HFFc6 (cell line): ENCODE measurements around the gene NCOA5. TPM values are rescaled to one million over a fixed set of nuclear protein-coding genes. Genes with fewer than 3 reads are reported as not detected.

Experiments used
- DNase-seq: peaks from one replicate; pipeline ENCODE4 v3.0.0-alpha.2; 2018
- H3K27ac Mint-ChIP-seq: 2 replicates; pipeline ENCODE4 v1.8.0; 2020; ENCODE audit warnings: mild to moderate bottlenecking, mixed read lengths
- H3K27me3 Mint-ChIP-seq: 2 replicates; pipeline ENCODE4 v1.8.0; 2021; ENCODE audit warnings: mild to moderate bottlenecking, moderate library complexity, mixed read lengths; ENCODE audit not compliant: insufficient read depth
- H3K36me3 Mint-ChIP-seq: 2 replicates; pipeline ENCODE4 v1.8.0; 2021; ENCODE audit warnings: low read depth, mixed read lengths
- H3K4me1 Mint-ChIP-seq: 2 replicates; pipeline ENCODE4 v1.8.0; 2020; ENCODE audit warnings: low read depth, mixed read lengths
- H3K4me3 Mint-ChIP-seq: 2 replicates; pipeline ENCODE4 v1.8.0; 2020; ENCODE audit warnings: mild to moderate bottlenecking, moderate library complexity, mixed read lengths
- H3K9me3 Mint-ChIP-seq: 2 replicates; pipeline ENCODE4 v1.8.0; 2020; ENCODE audit warnings: mild to moderate bottlenecking, mixed read lengths
- CTCF ChIP-seq: fragments of 200-600 bp; sonication (generic); IDR thresholded peaks from 2 replicates; pipeline ENCODE4 v1.5.0; 2021; ENCODE audit warnings: antibody characterized with exemption, mild to moderate bottlenecking
- total RNA-seq, 6 experiments: library from RNA; stranded (reverse); fragmentation: NEBNext Ultra II Directional; extraction: Animal tissue kit (Norgen Biotek cat#: 25700); gene quantifications; 2 replicates in 1 of 6; 3 replicates in 5 of 6; pipeline ENCODE4 v1.2.3, GENCODE V29; 2021

The NCOA5 gene
- total RNA-seq, 6 experiments from 2014 or later, result 15.3 to 25.1 (median 23.2) TPM

- H3K27ac Mint-ChIP-seq, result no peak overlapping the region
- TF ChIP-seq CTCF, result no peak
- no peak for DNase-seq
- H3K4me1 Mint-ChIP-seq, result peaks cover 6% of the 10 kb centered on the region; the same call in 1 of the 2 replicates
- peaks cover 3% of the 10 kb centered on the region; the same call in 1 of the 2 replicates for H3K36me3 Mint-ChIP-seq
- H3K4me3 Mint-ChIP-seq, result no peak overlapping the region
- no peaks in the 10 kb centered on the region for H3K9me3 Mint-ChIP-seq
- peaks cover 23% of the 10 kb centered on the region for H3K27me3 Mint-ChIP-seq
Observed at GRCh38 chr20:46056027-46056833, 33.5 kb downstream of the NCOA5 start.

GRCh38 chr20:46055269-46055668, 34.5 kb downstream of the NCOA5 start:
- peaks cover 28% of the 10 kb centered on the region for H3K27me3 Mint-ChIP-seq
- TF ChIP-seq CTCF, result no peak

GRCh38 chr20:46054606-46055005, 35.2 kb downstream of the NCOA5 start:
- Mint-ChIP-seq H3K4me3 (no peak overlapping the region), H3K4me1 (no peaks in the 10 kb centered on the region), H3K9me3 (no peaks in the 10 kb centered on the region), H3K36me3 (no peaks in the 10 kb centered on the region), H3K27me3 (peaks cover 35% of the 10 kb centered on the region), H3K27ac (no peak overlapping the region)
- DNase-seq, result no peak
- TF ChIP-seq CTCF, result no peak

More at GRCh38 chr20:46055269-46055668, 34.5 kb downstream of the NCOA5 start:
- Mint-ChIP-seq H3K4me3 (no peak overlapping the region), H3K9me3 (no peaks in the 10 kb centered on the region), H3K4me1 (peaks cover under 1% of the 10 kb centered on the region; the same call in 1 of the 2 replicates), H3K27ac (no peak overlapping the region), H3K36me3 (no peaks in the 10 kb centered on the region)
- DNase-seq, result no peak

GRCh38 chr20:46053416-46053815, 36.3 kb downstream of the NCOA5 start:
- no peaks in the 10 kb centered on the region for H3K4me1 Mint-ChIP-seq
- peaks cover 31% of the 10 kb centered on the region for H3K27me3 Mint-ChIP-seq
- no peaks in the 10 kb centered on the region for H3K9me3 Mint-ChIP-seq
- no peak for TF ChIP-seq CTCF
- H3K4me3 Mint-ChIP-seq, result no peak overlapping the region
- DNase-seq, result no peak
- no peak overlapping the region for H3K27ac Mint-ChIP-seq
- H3K36me3 Mint-ChIP-seq, result no peaks in the 10 kb centered on the region

- peaks cover 29% of the 10 kb centered on the region for H3K27me3 Mint-ChIP-seq
- no peak overlapping the region for H3K27ac Mint-ChIP-seq
- no peak overlapping the region for H3K4me3 Mint-ChIP-seq
- H3K36me3 Mint-ChIP-seq, result no peaks in the 10 kb centered on the region
- TF ChIP-seq CTCF, result no peak
- no peak for DNase-seq
- no peaks in the 10 kb centered on the region for H3K9me3 Mint-ChIP-seq
- H3K4me1 Mint-ChIP-seq, result no peaks in the 10 kb centered on the region
Observed at GRCh38 chr20:46051556-46052308, 38.0 kb downstream of the NCOA5 start.
